Measurements from ENCODE around the gene PDZD2.
A peak's percentile ranks its signal among the peaks of the same experiment; 100 is the strongest.

PDZD2 gene

DNA sequence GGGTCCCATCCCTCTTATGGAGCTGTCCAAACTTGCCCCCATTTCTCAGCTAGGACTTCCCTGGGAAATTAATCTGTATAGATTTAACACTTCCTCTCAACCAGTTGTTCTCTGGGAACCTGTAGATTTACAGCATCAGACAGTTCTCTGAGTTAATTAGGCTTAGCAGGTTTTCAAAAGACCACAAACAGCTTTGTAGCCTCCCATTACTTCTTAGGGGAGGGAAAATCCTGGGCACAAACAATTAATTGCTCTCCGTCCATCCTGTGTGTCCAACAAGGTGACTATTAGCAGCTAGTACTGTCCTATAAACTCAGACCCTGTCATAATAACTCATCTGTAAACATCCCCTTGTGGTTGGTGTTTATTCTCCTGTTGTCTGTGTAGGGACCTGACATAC is 337.2 kb downstream of the PDZD2 start:
- Histone ChIP-seq H3K79me2 (ENCODE audit: control insufficient read depth, insufficient read depth, low read length, poor library complexity) (no peaks in the 10 kb centered on the region), H3K27me3 (ENCODE audit: insufficient read depth, low read length) (no peaks in the 10 kb centered on the region), H3K36me3 (ENCODE audit: control insufficient read depth in 1 of 2, insufficient read depth in 2 of 2, low read length in 2 of 2) (no peaks in the 10 kb centered on the region), H3K4me1 (ENCODE audit: control insufficient read depth in 1 of 2, insufficient read depth in 2 of 2, low read length in 2 of 2) (no peaks in the 10 kb centered on the region), H3K4me2 (ENCODE audit: low read length) (no peak overlapping the region), H3K4ac (ENCODE audit: low read depth, low read length) (no peak overlapping the region), H2BK120ac (ENCODE audit: insufficient read depth, low read length, poor library complexity) (no peak overlapping the region), H3K79me1 (ENCODE audit: low read length) (no peaks in the 10 kb centered on the region), H2AK5ac (ENCODE audit: low read length) (no peak overlapping the region), H2BK12ac (ENCODE audit: low read length) (no peak overlapping the region), H2BK5ac (ENCODE audit: low read depth, low read length, poor library complexity) (no peak overlapping the region), H3K9ac (ENCODE audit: low read length) (no peak overlapping the region), H3K23ac (ENCODE audit: low read length) (no peak overlapping the region), H3K9me3 (ENCODE audit: insufficient read depth, low read depth, low read length) (no peaks in the 10 kb centered on the region), H3K18ac (ENCODE audit: low read length) (no peak overlapping the region), H4K91ac (ENCODE audit: low read depth, low read length) (no peak overlapping the region), H3K14ac (ENCODE audit: low read length) (no peak overlapping the region), H4K12ac (ENCODE audit: low read depth, low read length) (no peak overlapping the region), H4K8ac (ENCODE audit: low read depth, low read length) (no peak overlapping the region), H2AFZ (ENCODE audit: insufficient read depth, low read length, poor library complexity) (no peak overlapping the region), H3K4me3 (ENCODE audit: low read depth, low read length) (no peak overlapping the region), H3K27ac (ENCODE audit: low read depth, low read length) (no peak overlapping the region)
- no peak for DNase-seq
- no CpG with 5 or more reads among the region's 1 CpG for WGBS (ENCODE audit: extremely low coverage, insufficient coverage, insufficient read length)

GRCh38 chr5:31981361-31981945 is 342.5 kb downstream of the PDZD2 start:
- H3K79me1 ChIP-seq (ENCODE audit: low read length) = no peaks in the 10 kb centered on the region
- H3K4me3 ChIP-seq (ENCODE audit: low read depth, low read length) = no peak overlapping the region
- no peak overlapping the region for H3K23ac ChIP-seq (ENCODE audit: low read length)
- no peak overlapping the region for H4K91ac ChIP-seq (ENCODE audit: low read depth, low read length)
- H3K27me3 ChIP-seq (ENCODE audit: insufficient read depth, low read length) = no peaks in the 10 kb centered on the region
- no peaks in the 10 kb centered on the region for H3K9me3 ChIP-seq (ENCODE audit: insufficient read depth, low read depth, low read length)
- peak; percentile 77 to 90 for DNase-seq
- no peak overlapping the region for H3K27ac ChIP-seq (ENCODE audit: low read depth, low read length)
- H4K8ac ChIP-seq (ENCODE audit: low read depth, low read length) = no peak overlapping the region
- H3K4ac ChIP-seq (ENCODE audit: low read depth, low read length) = no peak overlapping the region
- H3K18ac ChIP-seq (ENCODE audit: low read length) = no peak overlapping the region
- no peak overlapping the region for H2BK12ac ChIP-seq (ENCODE audit: low read length)
- H3K36me3 ChIP-seq (ENCODE audit: control insufficient read depth in 1 of 2, insufficient read depth in 2 of 2, low read length in 2 of 2) = no peaks in the 10 kb centered on the region
- H2BK5ac ChIP-seq (ENCODE audit: low read depth, low read length, poor library complexity) = no peak overlapping the region
- H3K4me2 ChIP-seq (ENCODE audit: low read length) = no peak overlapping the region
- H3K4me1 ChIP-seq (ENCODE audit: control insufficient read depth in 1 of 2, insufficient read depth in 2 of 2, low read length in 2 of 2) = peaks cover 4 to 8% of the 10 kb centered on the region in 2 experiments
- no peak overlapping the region for H2BK120ac ChIP-seq (ENCODE audit: insufficient read depth, low read length, poor library complexity)
- H2AK5ac ChIP-seq (ENCODE audit: low read length) = no peak overlapping the region
- no peak overlapping the region for H4K12ac ChIP-seq (ENCODE audit: low read depth, low read length)
- WGBS (ENCODE audit: extremely low coverage, insufficient coverage, insufficient read length) = no CpG with 5 or more reads among the region's 7 CpGs
- H2AFZ ChIP-seq (ENCODE audit: insufficient read depth, low read length, poor library complexity) = no peak overlapping the region
- H3K9ac ChIP-seq (ENCODE audit: low read length) = no peak overlapping the region
- no peak overlapping the region for H3K14ac ChIP-seq (ENCODE audit: low read length)
- H3K79me2 ChIP-seq (ENCODE audit: control insufficient read depth, insufficient read depth, low read length, poor library complexity) = no peaks in the 10 kb centered on the region

- H3K36me3 ChIP-seq (ENCODE audit: control insufficient read depth in 1 of 2, insufficient read depth in 2 of 2, low read length in 2 of 2) = no peaks in the 10 kb centered on the region
- no peak overlapping the region for H4K12ac ChIP-seq (ENCODE audit: low read depth, low read length)
- no peak overlapping the region for H3K4ac ChIP-seq (ENCODE audit: low read depth, low read length)
- no peak overlapping the region for H2AFZ ChIP-seq (ENCODE audit: insufficient read depth, low read length, poor library complexity)
- no peaks in the 10 kb centered on the region for H3K27me3 ChIP-seq (ENCODE audit: insufficient read depth, low read length)
- H3K79me2 ChIP-seq (ENCODE audit: control insufficient read depth, insufficient read depth, low read length, poor library complexity) = no peaks in the 10 kb centered on the region
- no peak overlapping the region for H3K18ac ChIP-seq (ENCODE audit: low read length)
- H3K23ac ChIP-seq (ENCODE audit: low read length) = no peak overlapping the region
- H3K4me2 ChIP-seq (ENCODE audit: low read length) = no peak overlapping the region
- H3K79me1 ChIP-seq (ENCODE audit: low read length) = no peaks in the 10 kb centered on the region
- H3K9me3 ChIP-seq (ENCODE audit: insufficient read depth, low read depth, low read length) = no peaks in the 10 kb centered on the region
- peaks cover 4 to 8% of the 10 kb centered on the region in 2 experiments for H3K4me1 ChIP-seq (ENCODE audit: control insufficient read depth in 1 of 2, insufficient read depth in 2 of 2, low read length in 2 of 2)
- H3K4me3 ChIP-seq (ENCODE audit: low read depth, low read length) = no peak overlapping the region
- H3K14ac ChIP-seq (ENCODE audit: low read length) = no peak overlapping the region
- H2BK120ac ChIP-seq (ENCODE audit: insufficient read depth, low read length, poor library complexity) = no peak overlapping the region
- no peak overlapping the region for H2AK5ac ChIP-seq (ENCODE audit: low read length)
- no peak overlapping the region for H3K27ac ChIP-seq (ENCODE audit: low read depth, low read length)
- H4K91ac ChIP-seq (ENCODE audit: low read depth, low read length) = no peak overlapping the region
- no peak overlapping the region for H4K8ac ChIP-seq (ENCODE audit: low read depth, low read length)
- no CpG with 5 or more reads among the region's 6 CpGs for WGBS (ENCODE audit: extremely low coverage, insufficient coverage, insufficient read length)
- H2BK5ac ChIP-seq (ENCODE audit: low read depth, low read length, poor library complexity) = no peak overlapping the region
- no peak for DNase-seq
- no peak overlapping the region for H3K9ac ChIP-seq (ENCODE audit: low read length)
- H2BK12ac ChIP-seq (ENCODE audit: low read length) = no peak overlapping the region
Observed at GRCh38 chr5:31982027-31982426, 343.1 kb downstream of the PDZD2 start.

DNA sequence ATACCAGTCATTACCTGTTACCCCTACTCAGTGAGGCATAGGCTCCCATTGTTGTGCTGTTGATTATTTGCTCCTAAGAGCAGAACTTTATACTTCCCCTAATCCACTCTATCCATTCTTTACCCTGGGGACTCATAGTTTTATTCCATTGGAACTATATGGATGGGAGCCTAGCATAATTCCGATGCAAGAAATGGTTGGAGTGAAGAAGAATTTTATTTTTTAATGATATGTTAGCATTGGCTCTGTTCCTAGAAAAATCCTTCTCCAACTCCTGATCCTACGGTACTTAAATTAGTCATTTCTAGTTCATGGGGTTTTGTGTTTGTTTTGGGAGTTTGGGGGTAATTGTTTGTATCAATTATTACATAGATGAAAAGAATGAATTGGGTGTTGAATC is 343.7 kb downstream of the PDZD2 start:
- no peak overlapping the region for H3K4ac ChIP-seq (ENCODE audit: low read depth, low read length)
- H4K91ac ChIP-seq (ENCODE audit: low read depth, low read length) = no peak overlapping the region
- H3K14ac ChIP-seq (ENCODE audit: low read length) = no peak overlapping the region
- no peak overlapping the region for H3K4me2 ChIP-seq (ENCODE audit: low read length)
- H4K12ac ChIP-seq (ENCODE audit: low read depth, low read length) = no peak overlapping the region
- no peaks in the 10 kb centered on the region for H3K79me1 ChIP-seq (ENCODE audit: low read length)
- peaks cover 4 to 8% of the 10 kb centered on the region in 2 experiments for H3K4me1 ChIP-seq (ENCODE audit: control insufficient read depth in 1 of 2, insufficient read depth in 2 of 2, low read length in 2 of 2)
- peaks cover 2% of the 10 kb centered on the region for H3K9me3 ChIP-seq (ENCODE audit: insufficient read depth, low read depth, low read length)
- no peak overlapping the region for H2BK12ac ChIP-seq (ENCODE audit: low read length)
- H2AFZ ChIP-seq (ENCODE audit: insufficient read depth, low read length, poor library complexity) = no peak overlapping the region
- WGBS (ENCODE audit: extremely low coverage, insufficient coverage, insufficient read length) = no CpG with 5 or more reads among the region's 2 CpGs
- H3K18ac ChIP-seq (ENCODE audit: low read length) = no peak overlapping the region
- H3K4me3 ChIP-seq (ENCODE audit: low read depth, low read length) = no peak overlapping the region
- H4K8ac ChIP-seq (ENCODE audit: low read depth, low read length) = no peak overlapping the region
- H3K79me2 ChIP-seq (ENCODE audit: control insufficient read depth, insufficient read depth, low read length, poor library complexity) = no peaks in the 10 kb centered on the region
- no peaks in the 10 kb centered on the region for H3K27me3 ChIP-seq (ENCODE audit: insufficient read depth, low read length)
- no peaks in the 10 kb centered on the region for H3K36me3 ChIP-seq (ENCODE audit: control insufficient read depth in 1 of 2, insufficient read depth in 2 of 2, low read length in 2 of 2)
- DNase-seq = no peak
- H2AK5ac ChIP-seq (ENCODE audit: low read length) = no peak overlapping the region
- no peak overlapping the region for H3K23ac ChIP-seq (ENCODE audit: low read length)
- no peak overlapping the region for H2BK5ac ChIP-seq (ENCODE audit: low read depth, low read length, poor library complexity)
- H3K27ac ChIP-seq (ENCODE audit: low read depth, low read length) = no peak overlapping the region
- H2BK120ac ChIP-seq (ENCODE audit: insufficient read depth, low read length, poor library complexity) = no peak overlapping the region
- H3K9ac ChIP-seq (ENCODE audit: low read length) = no peak overlapping the region
